CD8-positive, alpha-beta memory T cell (primary cell): ENCODE data around the gene DHPS. TPM values are rescaled to one million over a fixed set of nuclear protein-coding genes. Genes with fewer than 3 reads are reported as not detected.
"Not testable (repeated sequence)": the region's sequence is repeated elsewhere in the genome, so short reads cannot be mapped to it uniquely, and the experiment has no call there.

ENCODE experiments used
- CTCF ChIA-PET: fragments of 350-600 bp; sonication (Branson Sonifier 250); formaldehyde crosslinking; loops from one replicate; lab custom pipeline; 2021; ENCODE audit warnings: antibody characterized with exemption; lab: Charles Lee
- POLR2A ChIA-PET: fragments of 350-600 bp; sonication (Branson Sonifier 250); formaldehyde crosslinking; loops from one replicate; lab custom pipeline; 2021; ENCODE audit warnings: antibody characterized with exemption; lab: Charles Lee
- DNase-seq, 5 donors: peaks; one replicate each; pipeline versions ENCODE4 v3.0.0 to v3.0.0-alpha.2; 2020 to 2022; ENCODE audit warnings: mixed read lengths in 1 of 5
- H3K27ac ChIP-seq: one replicate; pipeline ENCODE4 v1.7.0; 2013; ENCODE audit warnings: low read depth, mild to moderate bottlenecking, low read length, moderate library complexity
- H3K27me3 ChIP-seq: 2 replicates; pipeline ENCODE4 v1.7.0; 2013; ENCODE audit warnings: low read length, mild to moderate bottlenecking; ENCODE audit not compliant: insufficient read depth, poor library complexity, severe bottlenecking
- H3K36me3 ChIP-seq: 2 replicates; pipeline ENCODE4 v1.7.0; 2013; ENCODE audit warnings: mild to moderate bottlenecking, low read length, moderate library complexity; ENCODE audit not compliant: insufficient read depth
- H3K4me1 ChIP-seq: 2 replicates; pipeline ENCODE4 v1.7.0; 2013; ENCODE audit warnings: mild to moderate bottlenecking, low read length, moderate library complexity; ENCODE audit not compliant: insufficient read depth
- H3K4me3 ChIP-seq: 2 replicates; pipeline ENCODE4 v1.7.0; 2013; ENCODE audit warnings: mild to moderate bottlenecking, low read length
- H3K9me3 ChIP-seq: 2 replicates; pipeline ENCODE4 v1.7.0; 2013; ENCODE audit warnings: mild to moderate bottlenecking, low read length
- H3K27ac Mint-ChIP-seq, 8 donors: one replicate each; pipeline ENCODE4 v1.8.0; 2020 to 2021; ENCODE audit warnings: mixed read lengths in 8 of 8, mild to moderate bottlenecking in 6 of 8, inconsistent platforms in 3 of 8, moderate library complexity in 3 of 8
- H3K27me3 Mint-ChIP-seq, 2 donors: one replicate each; pipeline ENCODE4 v1.8.0; 2020 to 2021; ENCODE audit warnings: mixed read lengths in 2 of 2, mild to moderate bottlenecking in 1 of 2, moderate library complexity in 1 of 2
- H3K36me3 Mint-ChIP-seq, 3 donors: one replicate each; pipeline ENCODE4 v1.8.0; 2020 to 2021; ENCODE audit warnings: mixed read lengths in 3 of 3, inconsistent platforms in 1 of 3, mild to moderate bottlenecking in 1 of 3
- H3K4me1 Mint-ChIP-seq, 3 donors: one replicate each; pipeline ENCODE4 v1.8.0; 2020 to 2021; ENCODE audit warnings: mixed read lengths in 3 of 3, inconsistent platforms in 1 of 3, mild to moderate bottlenecking in 1 of 3
- H3K4me3 Mint-ChIP-seq, 7 donors: one replicate each; pipeline ENCODE4 v1.8.0; 2020 to 2021; ENCODE audit warnings: mixed read lengths in 7 of 7, mild to moderate bottlenecking in 6 of 7, moderate library complexity in 4 of 7, inconsistent platforms in 2 of 7
- H3K9me3 Mint-ChIP-seq, 5 donors: one replicate each; pipeline ENCODE4 v1.8.0; 2020 to 2022; ENCODE audit warnings: mixed read lengths in 5 of 5, mild to moderate bottlenecking in 3 of 5, moderate library complexity in 2 of 5, inconsistent platforms in 1 of 5
- polyA plus RNA-seq: library from polyadenylated mRNA; unstranded; fragments of 300-500 nt; fragmentation: Illumina TruSeq; gene quantifications from one replicate; pipeline ENCODE4 v1.2.3, GENCODE V29; 2021
- total RNA-seq, 2 experiments: library from RNA; stranded (reverse); gene quantifications; one replicate each; pipeline ENCODE4 v1.2.3, GENCODE V29; 2021

The DHPS gene
- total and polyA plus RNA-seq, 3 experiments from 2014 or later, result 91.8 to 116 (median 113) TPM

- Mint-ChIP-seq H3K27ac (no peak overlapping the region), H3K9me3 (no peaks in the 10 kb centered on the region), H3K36me3 (peaks cover 0 to 78% (median 5%) of the 10 kb centered on the region in 3 donors), H3K4me1 (no peaks in the 10 kb centered on the region), H3K4me3 (no peak overlapping the region), H3K27me3 (no peaks in the 10 kb centered on the region)
- POLR2A ChIA-PET, result no interaction called here
- Histone ChIP-seq H3K4me3 (no peak overlapping the region), H3K9me3 (no peaks in the 10 kb centered on the region), H3K27ac (no peak overlapping the region), H3K27me3 (no peaks in the 10 kb centered on the region), H3K4me1 (no peaks in the 10 kb centered on the region), H3K36me3 (peaks cover 23% of the 10 kb centered on the region)
- CTCF ChIA-PET, result no interaction called here
- no peak for DNase-seq
These were observed 23.5 kb upstream of the DHPS start for GRCh38 chr19:12705169-12705568.

- peaks cover 18% of the 10 kb centered on the region for H3K36me3 ChIP-seq
- Mint-ChIP-seq H3K36me3 (peaks cover 0 to 68% (median 5%) of the 10 kb centered on the region in 3 donors), H3K27ac (peak overlapping the region in 1 of 8 donors; percentile 23), H3K4me1 (peaks cover 2 to 4% (median 2%) of the 10 kb centered on the region in 3 donors), H3K9me3 (no peaks in the 10 kb centered on the region), H3K4me3 (no peak overlapping the region), H3K27me3 (no peaks in the 10 kb centered on the region)
- no peak overlapping the region for H3K27ac ChIP-seq
- H3K9me3 ChIP-seq, result no peaks in the 10 kb centered on the region
- no peak overlapping the region for H3K4me3 ChIP-seq
- peak in 1 of 5 donors; percentile 27 for DNase-seq
- POLR2A ChIA-PET, result no interaction called here
- CTCF ChIA-PET, result no interaction called here
- H3K4me1 ChIP-seq, result no peaks in the 10 kb centered on the region
- H3K27me3 ChIP-seq, result no peaks in the 10 kb centered on the region
These were observed 21.4 kb upstream of the DHPS start for GRCh38 chr19:12703046-12703445.

GRCh38 chr19:12701596-12702282, 20.1 kb upstream of the DHPS start:
- H3K9me3 Mint-ChIP-seq, result no peaks in the 10 kb centered on the region

GRCh38 chr19:12698138-12698537, 16.5 kb upstream of the DHPS start:
- peaks cover 0 to 33% (median 3%) of the 10 kb centered on the region in 3 donors for H3K36me3 Mint-ChIP-seq
- peaks cover 10 to 15% (median 12%) of the 10 kb centered on the region in 3 donors for H3K4me1 Mint-ChIP-seq
- H3K27me3 ChIP-seq, result no peaks in the 10 kb centered on the region
- peaks cover 12% of the 10 kb centered on the region for H3K4me1 ChIP-seq
- H3K4me3 Mint-ChIP-seq, result peak overlapping the region; percentile 24 to 90 (median 72)
- H3K27ac ChIP-seq, result no peak overlapping the region
- peak overlapping the region in 6 of 8 donors; percentile 61 to 93 (median 74) for H3K27ac Mint-ChIP-seq
- H3K27me3 Mint-ChIP-seq, result peaks cover 0 to 3% of the 10 kb centered on the region in 2 donors
- no peaks in the 10 kb centered on the region for H3K9me3 ChIP-seq
- H3K9me3 Mint-ChIP-seq, result no peaks in the 10 kb centered on the region
- ChIA-PET POLR2A (no interaction called here), CTCF (no interaction called here)
- peaks cover 3% of the 10 kb centered on the region for H3K36me3 ChIP-seq
- no peak overlapping the region for H3K4me3 ChIP-seq
- DNase-seq, result no peak

More at GRCh38 chr19:12701596-12702282, 20.1 kb upstream of the DHPS start:
- ChIA-PET CTCF (no interaction called here), POLR2A (no interaction called here)
- Histone ChIP-seq H3K4me3 (no peak overlapping the region), H3K36me3 (peaks cover 18% of the 10 kb centered on the region), H3K27me3 (no peaks in the 10 kb centered on the region), H3K4me1 (peaks cover 5% of the 10 kb centered on the region), H3K9me3 (no peaks in the 10 kb centered on the region), H3K27ac (no peak overlapping the region)
- Mint-ChIP-seq H3K4me1 (peaks cover 4 to 7% (median 6%) of the 10 kb centered on the region in 3 donors), H3K27ac (no peak overlapping the region), H3K27me3 (no peaks in the 10 kb centered on the region), H3K4me3 (peak overlapping the region in 1 of 7 donors; percentile 32), H3K36me3 (peaks cover 0 to 62% (median 5%) of the 10 kb centered on the region in 3 donors)
- no peak for DNase-seq

GRCh38 chr19:12697425-12697824, 15.7 kb upstream of the DHPS start:
- Mint-ChIP-seq H3K27ac (peak overlapping the region in 3 of 8 donors; percentile 57 to 99 (median 99)), H3K4me1 (peaks cover 10 to 15% (median 12%) of the 10 kb centered on the region in 3 donors), H3K36me3 (peaks cover 0 to 28% (median 0%) of the 10 kb centered on the region in 3 donors), H3K4me3 (peak overlapping the region in 6 of 7 donors; percentile 8 to 98 (median 42))
- H3K4me3 ChIP-seq, H3K27me3 Mint-ChIP-seq, H3K9me3 ChIP-seq, H3K9me3 Mint-ChIP-seq, H3K27me3 ChIP-seq, H3K36me3 ChIP-seq, DNase-seq: not testable (repeated sequence)
- CTCF ChIA-PET, result interaction anchor here (0.9 to 1.4 kb wide), 3 partner anchors 19 to 61 kb away, joined by 3 to 5 read pairs (median 4); partner anchors contain the start of gene TRIR
- H3K27ac ChIP-seq, result peak overlapping the region; percentile 79
- H3K4me1 ChIP-seq, result peaks cover 12% of the 10 kb centered on the region
- POLR2A ChIA-PET, result interaction anchor here (1.7 to 2.4 kb wide), 2 partner anchors 24 to 37 kb away, joined by 7 to 9 read pairs; partner anchors contain the start of gene TRIR

- Mint-ChIP-seq H3K36me3 (peaks cover 0 to 21% (median 0%) of the 10 kb centered on the region in 3 donors), H3K27me3 (peaks cover 0 to 3% of the 10 kb centered on the region in 2 donors), H3K4me1 (peaks cover 10 to 15% (median 12%) of the 10 kb centered on the region in 3 donors), H3K27ac (peak within 1 kb of the TSS; percentile 93 to 99 (median 96)), H3K4me3 (peak within 1 kb of the TSS; percentile 87 to 98 (median 92)), H3K9me3 (no peaks in the 10 kb centered on the region)
- ChIA-PET POLR2A (interaction anchor here (0.5 to 2.4 kb wide), 9 partner anchors 12 to 773 kb away, joined by 3 to 11 read pairs (median 4); partner anchors contain the start of genes DHPS and TRIR), CTCF (interaction anchor here (0.8 to 1.6 kb wide), 7 partner anchors 11 to 64 kb away, joined by 3 to 5 read pairs (median 4); partner anchors contain the start of genes DHPS and TRIR)
- Histone ChIP-seq H3K4me1 (peaks cover 12% of the 10 kb centered on the region), H3K9me3 (no peaks in the 10 kb centered on the region), H3K27me3 (no peaks in the 10 kb centered on the region), H3K27ac (peak within 1 kb of the TSS; percentile 79), H3K4me3 (peak within 1 kb of the TSS; percentile 58), H3K36me3 (no peaks in the 10 kb centered on the region)
- peak; percentile 91 to 98 (median 96) for DNase-seq
These were observed 15.0 kb upstream of the DHPS start, which contains the start of gene FBXW9 for GRCh38 chr19:12696366-12697335. Gene FBXW9, minus strand, starts transcription at chr19:12696631. Its CDS starts 50 bp downstream, at chr19:12696581.

GRCh38 chr19:12695997-12696365, 14.3 kb upstream of the DHPS start:
- H3K27ac ChIP-seq, result peak overlapping the region; percentile 79
- no peaks in the 10 kb centered on the region for H3K9me3 Mint-ChIP-seq
- CTCF ChIA-PET, result interaction anchor here (0.8 to 1.6 kb wide), 4 partner anchors 11 to 64 kb away, joined by 3 to 5 read pairs (median 4); partner anchors contain the start of gene DHPS
- peaks cover 0 to 14% (median 0%) of the 10 kb centered on the region in 3 donors for H3K36me3 Mint-ChIP-seq
- H3K4me1 ChIP-seq, result peaks cover 12% of the 10 kb centered on the region
- peak overlapping the region; percentile 87 to 98 (median 92) for H3K4me3 Mint-ChIP-seq
- H3K27ac Mint-ChIP-seq, result peak overlapping the region in 6 of 8 donors; percentile 60 to 98 (median 78)
- peaks cover 10 to 15% (median 12%) of the 10 kb centered on the region in 3 donors for H3K4me1 Mint-ChIP-seq
- no peak for DNase-seq
- H3K4me3 ChIP-seq, result peak overlapping the region; percentile 58
- H3K36me3 ChIP-seq, result no peaks in the 10 kb centered on the region
- no peaks in the 10 kb centered on the region for H3K27me3 ChIP-seq
- H3K27me3 Mint-ChIP-seq, result peaks cover 0 to 3% of the 10 kb centered on the region in 2 donors
- H3K9me3 ChIP-seq, result no peaks in the 10 kb centered on the region
- POLR2A ChIA-PET, result interaction anchor here (0.5 to 2.4 kb wide), 7 partner anchors 14 to 772 kb away, joined by 3 to 11 read pairs (median 7); partner anchors contain the start of genes DHPS and TRIR
